ENCODE results near the gene POLDIP2. TPM values are rescaled to one million over a fixed set of nuclear protein-coding genes. Genes with fewer than 3 reads are reported as not detected.

Gene POLDIP2
- polyA plus RNA-seq, 1 experiment, result 141 TPM

DNA sequence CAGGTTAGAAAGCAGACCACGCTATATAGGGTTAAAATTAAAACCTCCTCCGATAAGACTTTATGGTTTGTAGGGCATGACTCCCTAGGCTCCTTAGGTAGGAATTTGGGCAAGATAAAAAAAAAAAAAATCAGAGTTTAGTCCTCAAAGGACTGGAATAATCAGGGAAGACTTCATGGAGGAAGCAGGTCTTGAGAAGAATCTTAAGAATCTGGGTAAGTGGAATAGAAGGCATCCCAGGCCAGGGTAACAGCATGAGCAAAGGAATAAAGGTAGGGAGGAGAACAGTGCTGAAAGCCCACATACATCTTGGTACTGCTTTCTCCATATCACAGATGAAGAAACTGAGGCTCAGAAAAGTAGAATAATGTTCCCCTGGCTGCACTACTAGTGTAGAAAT is 33.2 kb upstream of the POLDIP2 start:
- DNase-seq (ENCODE audit: low read depth), result no peak
- Histone ChIP-seq H3K27me3 (ENCODE audit: control insufficient read depth, insufficient read depth, low read length) (no peaks in the 10 kb centered on the region), H3K36me3 (ENCODE audit: control insufficient read depth, insufficient read depth, low read length) (peaks cover 10% of the 10 kb centered on the region), H3K4me3 (ENCODE audit: low read depth, low read length) (no peak overlapping the region)
- POLR2A ChIA-PET, result no interaction called here
- TF ChIP-seq CTCF (IDR thresholded peaks at IDR 0.05; ENCODE audit: insufficient read depth, low read depth, low read length), result no peak
- CTCF ChIA-PET, result interaction anchor here (0.9 kb wide), 1 partner anchor 26 kb away, joined by 3 read pairs; no protein-coding TSS in a partner anchor

GRCh38 chr17:28390141-28390540 is 32.8 kb upstream of the POLDIP2 start:
- CTCF ChIA-PET, result no interaction called here
- POLR2A ChIA-PET, result no interaction called here

GRCh38 chr17:28388106-28388505 is 30.8 kb upstream of the POLDIP2 start:
- Histone ChIP-seq H3K4me3 (ENCODE audit: low read depth, low read length) (no peak overlapping the region), H3K27me3 (ENCODE audit: control insufficient read depth, insufficient read depth, low read length) (no peaks in the 10 kb centered on the region), H3K36me3 (ENCODE audit: control insufficient read depth, insufficient read depth, low read length) (peaks cover 14% of the 10 kb centered on the region)
- ChIA-PET CTCF (no interaction called here), POLR2A (no interaction called here)
- no peak for DNase-seq (ENCODE audit: low read depth)
- TF ChIP-seq CTCF (IDR thresholded peaks at IDR 0.05; ENCODE audit: insufficient read depth, low read depth, low read length), result no peak

More at GRCh38 chr17:28390141-28390540, 32.8 kb upstream of the POLDIP2 start:
- Histone ChIP-seq H3K27me3 (ENCODE audit: control insufficient read depth, insufficient read depth, low read length) (no peaks in the 10 kb centered on the region), H3K4me3 (ENCODE audit: low read depth, low read length) (no peak overlapping the region), H3K36me3 (ENCODE audit: control insufficient read depth, insufficient read depth, low read length) (peaks cover 10% of the 10 kb centered on the region)
- no peak for DNase-seq (ENCODE audit: low read depth)
- no peak for TF ChIP-seq CTCF (IDR thresholded peaks at IDR 0.05; ENCODE audit: insufficient read depth, low read depth, low read length)

DNA sequence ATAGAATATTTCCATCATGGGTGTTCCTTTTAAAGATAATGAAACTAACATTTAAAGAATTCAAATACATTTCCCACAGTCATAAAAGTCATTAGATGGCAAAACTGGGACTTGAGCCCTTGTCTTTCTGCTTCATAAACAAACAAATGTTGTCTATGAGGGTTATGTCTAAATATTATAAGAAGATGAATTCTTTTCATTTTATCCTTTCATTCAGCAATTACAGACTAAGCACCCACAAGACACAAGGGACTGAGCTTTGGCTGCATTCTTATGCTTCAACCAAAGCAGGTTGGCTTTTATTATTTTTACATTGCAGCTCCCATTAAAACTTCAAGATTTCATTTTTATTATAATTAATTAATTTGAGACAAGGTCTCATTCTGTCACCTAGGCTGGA is 29.1 kb upstream of the POLDIP2 start:
- Histone ChIP-seq H3K36me3 (ENCODE audit: control insufficient read depth, insufficient read depth, low read length) (peaks cover 14% of the 10 kb centered on the region), H3K27me3 (ENCODE audit: control insufficient read depth, insufficient read depth, low read length) (no peaks in the 10 kb centered on the region), H3K4me3 (ENCODE audit: low read depth, low read length) (no peak overlapping the region)
- ChIA-PET CTCF (no interaction called here), POLR2A (no interaction called here)
- no peak for TF ChIP-seq CTCF (IDR thresholded peaks at IDR 0.05; ENCODE audit: insufficient read depth, low read depth, low read length)
- DNase-seq (ENCODE audit: low read depth), result no peak

- Histone ChIP-seq H3K36me3 (ENCODE audit: control insufficient read depth, insufficient read depth, low read length) (peaks cover 11% of the 10 kb centered on the region), H3K27me3 (ENCODE audit: control insufficient read depth, insufficient read depth, low read length) (no peaks in the 10 kb centered on the region), H3K4me3 (ENCODE audit: low read depth, low read length) (no peak overlapping the region)
- DNase-seq (ENCODE audit: low read depth), result no peak
- TF ChIP-seq CTCF (IDR thresholded peaks at IDR 0.05; ENCODE audit: insufficient read depth, low read depth, low read length), result no peak
- CTCF ChIA-PET, result no interaction called here
- POLR2A ChIA-PET, result no interaction called here
These were observed 28.1 kb upstream of the POLDIP2 start for GRCh38 chr17:28385406-28385805.
